Esophagus muscularis mucosa (tissue), 4 donors: ENCODE data around the gene MIPOL1. TPM values are rescaled to one million over a fixed set of nuclear protein-coding genes. Genes with fewer than 3 reads are reported as not detected.
A peak's percentile ranks its signal among the peaks of the same experiment; 100 is the strongest.

Experiments used
- DNase-seq: peaks from one replicate; pipeline ENCODE4 v3.0.0-alpha.2; 2017; ENCODE audit errors: extremely low spot score
- H3K27ac ChIP-seq, 4 donors: fragments of 200-600 bp; sonication (generic); replicated peaks in 1 of 4; 1 replicate in 3 of 4; 2 replicates in 1 of 4; pipeline ENCODE4 v1.5.1; 2016 to 2019; ENCODE audit warnings: mild to moderate bottlenecking in 1 of 4
- H3K27me3 ChIP-seq, 4 donors: fragments of 200-600 bp; sonication (generic); one replicate each; pipeline versions ENCODE4 v1.5.1 to v1.6.0; 2016 to 2019
- H3K36me3 ChIP-seq, 4 donors: fragments of 200-600 bp; sonication (generic); one replicate each; pipeline ENCODE4 v1.5.1; 2016 to 2019
- H3K4me1 ChIP-seq, 4 donors: fragments of 200-600 bp; sonication (generic); one replicate each; pipeline ENCODE4 v1.5.1; 2016 to 2019
- H3K4me3 ChIP-seq, 4 donors: fragments of 200-600 bp; sonication (generic); 1 replicate in 2 of 4; 2 replicates in 2 of 4; pipeline ENCODE4 v1.5.1; 2016 to 2019; ENCODE audit warnings: mild to moderate bottlenecking in 4 of 4, moderate library complexity in 1 of 4
- H3K9me3 ChIP-seq, 4 donors: fragments of 200-600 bp; sonication (generic); 1 replicate in 3 of 4; 2 replicates in 1 of 4; pipeline ENCODE4 v1.5.1; 2016 to 2019
- EP300 ChIP-seq: sonication (generic); formaldehyde crosslinking; IDR thresholded peaks from one replicate; pipeline ENCODE4 v1.6.1; 2017; ENCODE audit warnings: antibody characterized with exemption
- POLR2A ChIP-seq: fragments of 450-650 bp; IDR thresholded peaks from one replicate; pipeline ENCODE4 v1.6.1; 2017; ENCODE audit warnings: antibody characterized with exemption, moderate library complexity, mild to moderate bottlenecking, low read depth
- POLR2AphosphoS5 ChIP-seq, 2 donors: sonication (generic); formaldehyde crosslinking; IDR thresholded peaks; one replicate each; pipeline ENCODE4 v1.6.1; 2017; ENCODE audit warnings: antibody characterized with exemption in 2 of 2
- WGBS: methylation state at CpG from one replicate; pipeline ENCODE4 v1.1.5; 2018; 5-methylcytosine and 5-hydroxymethylcytosine counted together
- intact Hi-C: fragments of 100-400 bp; cut with DNase I; formaldehyde crosslinking; loops from one replicate; pipeline ENCODE4 v1.15.1; 2023
- total RNA-seq, 4 donors: library from RNA; depleted of rRNA; stranded (reverse); fragments of >200 nt; gene quantifications; one replicate each; pipeline versions ENCODE4 v1.1.0 to v1.2.1, GENCODE V29; 2016
- TF ChIP-seq, protein P1 (sequence below), 3 experiments: fragments of 200-600 bp in 2 of 3; fragments of 450-650 bp in 1 of 3; sonication (generic) in 2 of 3; IDR thresholded peaks; one replicate each; pipeline ENCODE4 v1.5.1; 2017 to 2019; ENCODE audit warnings: antibody characterized with exemption in 3 of 3, mild to moderate bottlenecking in 2 of 3, moderate library complexity in 1 of 3

MIPOL1 gene
- total RNA-seq, 4 donors from 2014 or later = 6.5 to 21.2 (median 10.4) TPM

DNA sequence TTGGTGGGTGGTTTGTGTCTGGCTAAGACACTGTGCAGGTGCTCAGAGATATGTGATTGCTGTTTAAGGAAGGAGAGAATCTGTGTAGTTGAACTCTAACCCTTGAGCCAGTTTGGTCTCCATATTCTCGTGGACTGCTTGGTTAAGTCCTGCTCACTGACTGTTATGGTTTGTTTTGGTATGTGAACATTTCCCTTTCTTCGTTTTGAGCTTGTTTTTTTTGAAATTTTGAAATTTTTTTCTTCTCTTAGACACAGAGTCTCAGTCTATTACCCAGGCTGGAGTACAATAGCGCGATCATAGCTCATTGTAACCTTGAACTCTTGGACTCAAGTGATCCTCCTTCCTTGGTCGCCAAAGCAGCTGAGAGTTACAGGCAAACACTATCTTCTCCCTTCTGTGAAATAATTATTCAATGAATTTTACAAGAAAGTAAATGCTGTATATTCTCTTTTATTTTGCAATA is 40.0 kb downstream of the MIPOL1 start:
- DNase-seq = no peak
- H3K27me3 ChIP-seq = no peaks in the 10 kb centered on the region
- intact Hi-C loops = no loop called here
- H3K27ac ChIP-seq = no peak overlapping the region
- H3K9me3 ChIP-seq = no peaks in the 10 kb centered on the region
- no peak for TF ChIP-seq EP300
- TF ChIP-seq, protein P1, sequence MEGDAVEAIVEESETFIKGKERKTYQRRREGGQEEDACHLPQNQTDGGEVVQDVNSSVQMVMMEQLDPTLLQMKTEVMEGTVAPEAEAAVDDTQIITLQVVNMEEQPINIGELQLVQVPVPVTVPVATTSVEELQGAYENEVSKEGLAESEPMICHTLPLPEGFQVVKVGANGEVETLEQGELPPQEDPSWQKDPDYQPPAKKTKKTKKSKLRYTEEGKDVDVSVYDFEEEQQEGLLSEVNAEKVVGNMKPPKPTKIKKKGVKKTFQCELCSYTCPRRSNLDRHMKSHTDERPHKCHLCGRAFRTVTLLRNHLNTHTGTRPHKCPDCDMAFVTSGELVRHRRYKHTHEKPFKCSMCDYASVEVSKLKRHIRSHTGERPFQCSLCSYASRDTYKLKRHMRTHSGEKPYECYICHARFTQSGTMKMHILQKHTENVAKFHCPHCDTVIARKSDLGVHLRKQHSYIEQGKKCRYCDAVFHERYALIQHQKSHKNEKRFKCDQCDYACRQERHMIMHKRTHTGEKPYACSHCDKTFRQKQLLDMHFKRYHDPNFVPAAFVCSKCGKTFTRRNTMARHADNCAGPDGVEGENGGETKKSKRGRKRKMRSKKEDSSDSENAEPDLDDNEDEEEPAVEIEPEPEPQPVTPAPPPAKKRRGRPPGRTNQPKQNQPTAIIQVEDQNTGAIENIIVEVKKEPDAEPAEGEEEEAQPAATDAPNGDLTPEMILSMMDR (IDR thresholded peaks at IDR 0.05) = no peak
- TF ChIP-seq POLR2AphosphoS5 (IDR thresholded peaks at IDR 0.05) = no peak
- TF ChIP-seq POLR2A = no peak
- no peak overlapping the region for H3K4me3 ChIP-seq
- WGBS = 73% methylated on average over 5 of the region's 5 CpGs
- H3K36me3 ChIP-seq = no peaks in the 10 kb centered on the region
- H3K4me1 ChIP-seq = no peaks in the 10 kb centered on the region

DNA sequence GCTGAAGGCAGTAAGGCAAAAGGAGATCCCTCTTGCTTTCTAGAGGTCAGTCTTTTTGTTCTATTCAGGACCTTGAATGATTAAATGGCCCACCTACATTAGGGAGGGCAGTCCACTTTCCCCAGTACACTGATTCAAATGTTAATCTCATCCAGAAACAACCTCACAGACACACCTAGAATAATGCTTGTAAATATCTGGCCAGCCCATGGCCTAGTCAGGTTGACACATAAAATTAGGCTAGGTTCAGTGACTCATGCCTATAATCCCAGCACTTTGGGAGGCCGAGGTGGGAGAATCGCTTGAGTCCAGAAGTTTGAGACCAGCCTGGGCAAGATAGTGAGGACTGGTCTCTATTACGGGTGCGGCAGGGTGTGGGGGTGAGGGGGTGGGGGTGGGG is 43.5 kb downstream of the MIPOL1 start:
- Histone ChIP-seq H3K4me1 (no peaks in the 10 kb centered on the region), H3K27me3 (no peaks in the 10 kb centered on the region), H3K9me3 (no peaks in the 10 kb centered on the region), H3K27ac (no peak overlapping the region), H3K36me3 (no peaks in the 10 kb centered on the region), H3K4me3 (no peak overlapping the region)
- intact Hi-C loops = no loop called here
- 94% methylated on average over 4 of the region's 4 CpGs for WGBS
- no peak for TF ChIP-seq POLR2AphosphoS5 (IDR thresholded peaks at IDR 0.05)
- TF ChIP-seq EP300 = no peak
- TF ChIP-seq, protein P1 (IDR thresholded peaks at IDR 0.05) = no peak
- no peak for TF ChIP-seq POLR2A
- no peak for DNase-seq

DNA sequence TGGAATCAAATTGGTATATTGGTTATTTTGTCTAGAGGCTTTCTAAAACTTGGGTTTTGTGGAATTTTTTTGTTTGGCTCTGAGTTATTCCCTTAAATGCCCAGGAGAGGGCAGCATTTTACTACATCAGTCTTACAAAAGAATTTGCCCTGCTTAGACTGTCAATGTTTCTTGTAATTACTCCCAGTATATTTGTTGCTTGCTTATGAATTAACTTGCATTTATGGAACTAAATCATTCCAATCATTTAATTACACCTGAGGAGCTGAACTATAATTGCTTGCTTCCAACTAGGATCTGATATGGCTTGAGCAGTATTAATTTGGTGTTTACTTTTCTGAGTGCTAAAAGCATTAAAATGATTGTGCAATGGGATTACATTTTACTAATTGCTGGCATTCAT is 48.7 kb downstream of the MIPOL1 start:
- H3K9me3 ChIP-seq = no peaks in the 10 kb centered on the region
- no peak for DNase-seq
- intact Hi-C loops = loop anchor here (5.0 kb wide), 1 partner anchor 626 kb away; no protein-coding TSS in a partner anchor

DNA sequence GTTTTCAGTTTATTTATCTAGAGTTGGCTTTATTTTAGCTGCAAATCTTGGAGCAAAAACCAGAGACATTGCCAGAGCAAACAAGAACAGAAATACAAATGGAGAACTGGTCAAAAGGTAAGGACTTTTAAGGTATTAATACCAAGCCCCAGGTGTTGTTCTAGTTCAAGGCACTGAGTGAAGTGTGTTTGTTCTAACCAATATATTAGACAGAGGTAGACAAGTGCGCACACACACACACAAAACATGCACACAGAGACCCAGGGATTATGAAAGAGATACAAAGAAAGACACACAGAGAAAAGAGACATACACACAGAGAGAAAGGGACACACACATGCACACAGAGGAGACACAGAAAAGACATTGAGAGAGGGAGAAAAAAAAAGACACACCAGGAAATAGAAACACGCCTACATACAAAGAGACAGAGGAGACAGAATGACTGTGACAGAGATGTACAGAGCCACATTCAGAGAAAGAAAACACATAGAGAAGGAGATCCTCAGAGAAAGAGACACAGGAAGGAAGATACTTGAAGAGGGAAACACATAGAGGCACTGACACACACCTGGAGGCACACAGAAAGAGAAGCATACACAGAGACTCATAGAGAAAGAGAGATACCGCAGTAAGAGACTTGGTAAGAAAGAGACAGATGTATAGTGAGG is 50.2 kb downstream of the MIPOL1 start:
- 95% methylated on average over 3 of the region's 3 CpGs for WGBS

More for the DNA sequence above, 48.7 kb downstream of the MIPOL1 start:
- H3K36me3 ChIP-seq = peaks cover 0 to 9% (median 0%) of the 10 kb centered on the region in 4 donors
- no peak overlapping the region for H3K27ac ChIP-seq
- H3K4me1 ChIP-seq = no peaks in the 10 kb centered on the region
- no peak overlapping the region for H3K4me3 ChIP-seq
- H3K27me3 ChIP-seq = no peaks in the 10 kb centered on the region
- TF ChIP-seq, protein P1 (IDR thresholded peaks at IDR 0.05) = peak; percentile 64 to 84 (median 74)
- TF ChIP-seq EP300 = no peak

DNA sequence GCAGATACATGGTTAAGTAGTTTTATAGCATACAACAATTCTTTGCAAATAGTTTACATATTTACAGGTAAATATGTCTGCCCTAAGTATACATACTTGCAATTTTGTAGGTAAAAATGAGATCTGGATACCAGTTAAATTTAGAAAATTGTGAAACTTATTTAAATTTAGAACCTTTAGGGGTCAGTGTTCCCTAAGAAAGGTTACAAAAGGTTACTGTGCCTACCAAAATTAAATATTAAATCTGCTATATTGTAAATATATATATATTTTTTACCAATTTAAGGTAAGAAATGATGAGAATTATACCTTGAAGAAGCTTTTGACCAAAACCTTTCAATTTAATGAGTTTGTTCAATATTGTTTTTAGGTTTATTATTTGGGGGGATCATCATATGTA is 54.0 kb downstream of the MIPOL1 start:
- Histone ChIP-seq H3K4me1 (no peaks in the 10 kb centered on the region), H3K36me3 (peaks cover 0 to 9% (median 0%) of the 10 kb centered on the region in 4 donors), H3K4me3 (no peak overlapping the region), H3K9me3 (no peaks in the 10 kb centered on the region), H3K27me3 (no peaks in the 10 kb centered on the region), H3K27ac (no peak overlapping the region)
- DNase-seq = no peak
- intact Hi-C loops = no loop called here
- no peak for TF ChIP-seq POLR2A
- TF ChIP-seq, protein P1 (IDR thresholded peaks at IDR 0.05) = no peak
- TF ChIP-seq POLR2AphosphoS5 (IDR thresholded peaks at IDR 0.05) = no peak
- TF ChIP-seq EP300 = no peak

More for the DNA sequence above, 50.2 kb downstream of the MIPOL1 start:
- intact Hi-C loops = loop anchor here (5.0 kb wide), 1 partner anchor 624 kb away; no protein-coding TSS in a partner anchor
- Histone ChIP-seq H3K9me3 (no peaks in the 10 kb centered on the region), H3K36me3 (peaks cover 0 to 9% (median 0%) of the 10 kb centered on the region in 4 donors), H3K4me1 (no peaks in the 10 kb centered on the region), H3K27ac (no peak overlapping the region), H3K4me3 (no peak overlapping the region), H3K27me3 (no peaks in the 10 kb centered on the region)
- no peak for TF ChIP-seq POLR2A
- DNase-seq = no peak
